GM19023 (cell line): ENCODE measurements around the gene COL9A1.
"Not testable (repeated sequence)": the region's sequence is repeated elsewhere in the genome, so short reads cannot be mapped to it uniquely, and the experiment has no call there.

Experiments used
- ATAC-seq: cut with Tn5 transposase; IDR thresholded peaks from one replicate; pipeline ENCODE4 v1.9.1; 2021; ENCODE audit warnings: mild to moderate bottlenecking, moderate library complexity; ENCODE audit not compliant: unreplicated experiment

COL9A1 gene

GRCh38 chr6:70303034-70303525 lies at the start of gene COL9A1:
Gene COL9A1, minus strand, starts transcription at chr6:70303084. Its CDS starts 160 bp downstream, at chr6:70302924.
- ATAC-seq, result no peak

- no peak for ATAC-seq
These were observed 48.6 kb upstream of the COL9A1 start for GRCh38 chr6:70351461-70351860.

GRCh38 chr6:70345619-70346018 lies 42.7 kb upstream of the COL9A1 start:
- no peak for ATAC-seq

- no peak for ATAC-seq
These were observed 40.4 kb upstream of the COL9A1 start for GRCh38 chr6:70343313-70343712.

- ATAC-seq, result not testable (repeated sequence)
These were observed 36.9 kb upstream of the COL9A1 start for GRCh38 chr6:70339810-70340209.

GRCh38 chr6:70338775-70339174 lies 35.9 kb upstream of the COL9A1 start:
- ATAC-seq, result no peak

- ATAC-seq, result no peak
These were observed 34.8 kb upstream of the COL9A1 start for GRCh38 chr6:70337743-70338105.

- ATAC-seq, result no peak
These were observed 34.3 kb upstream of the COL9A1 start for GRCh38 chr6:70336996-70337742.

GRCh38 chr6:70327036-70327435 lies 24.2 kb upstream of the COL9A1 start:
- no peak for ATAC-seq

GRCh38 chr6:70325009-70325408 lies 22.1 kb upstream of the COL9A1 start:
- ATAC-seq, result no peak

- not testable (repeated sequence) for ATAC-seq
These were observed 14.9 kb upstream of the COL9A1 start for GRCh38 chr6:70317799-70318198.

- ATAC-seq, result no peak
These were observed 12.3 kb upstream of the COL9A1 start for GRCh38 chr6:70315079-70315751.

GRCh38 chr6:70314296-70314695 lies 11.4 kb upstream of the COL9A1 start:
- no peak for ATAC-seq

GRCh38 chr6:70312165-70312745 lies 9.4 kb upstream of the COL9A1 start:
- ATAC-seq, result no peak

GRCh38 chr6:70310063-70310694 lies 7.3 kb upstream of the COL9A1 start:
- no peak for ATAC-seq

- no peak for ATAC-seq
These were observed 6.4 kb upstream of the COL9A1 start for GRCh38 chr6:70309243-70309642.

- ATAC-seq, result not testable (repeated sequence)
These were observed 5.3 kb upstream of the COL9A1 start for GRCh38 chr6:70308142-70308541.

GRCh38 chr6:70307008-70307407 lies 4.1 kb upstream of the COL9A1 start:
- no peak for ATAC-seq

GRCh38 chr6:70304616-70305015 lies 1.7 kb upstream of the COL9A1 start:
- ATAC-seq, result no peak

GRCh38 chr6:70299456-70299855 lies 3.4 kb downstream of the COL9A1 start:
- ATAC-seq, result no peak

GRCh38 chr6:70298068-70298467 lies 4.8 kb downstream of the COL9A1 start:
- ATAC-seq, result no peak
